GM10266 (cell line): ENCODE data around the gene ABCB1.

Source experiments
- DNase-seq: peaks from one replicate; pipeline ENCODE4 v3.0.0; 2012; ENCODE audit errors: extremely low spot score
- CTCF ChIP-seq: IDR thresholded peaks from 2 replicates; pipeline ENCODE4 v1.5.1; 2012; ENCODE audit warnings: mild to moderate bottlenecking, low read depth; ENCODE audit not compliant: control insufficient read depth, insufficient read depth; ENCODE audit errors: missing control alignments

The ABCB1 gene

GRCh38 chr7:87517891-87518290, 82.8 kb downstream of the ABCB1 start:
- DNase-seq, result no peak
- TF ChIP-seq CTCF, result no peak

GRCh38 chr7:87517136-87517815, 83.4 kb downstream of the ABCB1 start:
- TF ChIP-seq CTCF, result no peak
- no peak for DNase-seq

- no peak for DNase-seq
- TF ChIP-seq CTCF, result no peak
These were observed 86.8 kb downstream of the ABCB1 start for GRCh38 chr7:87513735-87514335.

- DNase-seq, result no peak
- TF ChIP-seq CTCF, result no peak
These were observed 87.8 kb downstream of the ABCB1 start for GRCh38 chr7:87512906-87513305.

GRCh38 chr7:87511510-87511909, 89.2 kb downstream of the ABCB1 start:
- no peak for TF ChIP-seq CTCF
- DNase-seq, result no peak

GRCh38 chr7:87510411-87510875, 90.2 kb downstream of the ABCB1 start:
- DNase-seq, result no peak
- TF ChIP-seq CTCF, result no peak

- TF ChIP-seq CTCF, result no peak
- no peak for DNase-seq
These were observed 93.2 kb downstream of the ABCB1 start for GRCh38 chr7:87507446-87507845.
